ENCODE measurements around the gene IRAG1.

Gene IRAG1

DNA sequence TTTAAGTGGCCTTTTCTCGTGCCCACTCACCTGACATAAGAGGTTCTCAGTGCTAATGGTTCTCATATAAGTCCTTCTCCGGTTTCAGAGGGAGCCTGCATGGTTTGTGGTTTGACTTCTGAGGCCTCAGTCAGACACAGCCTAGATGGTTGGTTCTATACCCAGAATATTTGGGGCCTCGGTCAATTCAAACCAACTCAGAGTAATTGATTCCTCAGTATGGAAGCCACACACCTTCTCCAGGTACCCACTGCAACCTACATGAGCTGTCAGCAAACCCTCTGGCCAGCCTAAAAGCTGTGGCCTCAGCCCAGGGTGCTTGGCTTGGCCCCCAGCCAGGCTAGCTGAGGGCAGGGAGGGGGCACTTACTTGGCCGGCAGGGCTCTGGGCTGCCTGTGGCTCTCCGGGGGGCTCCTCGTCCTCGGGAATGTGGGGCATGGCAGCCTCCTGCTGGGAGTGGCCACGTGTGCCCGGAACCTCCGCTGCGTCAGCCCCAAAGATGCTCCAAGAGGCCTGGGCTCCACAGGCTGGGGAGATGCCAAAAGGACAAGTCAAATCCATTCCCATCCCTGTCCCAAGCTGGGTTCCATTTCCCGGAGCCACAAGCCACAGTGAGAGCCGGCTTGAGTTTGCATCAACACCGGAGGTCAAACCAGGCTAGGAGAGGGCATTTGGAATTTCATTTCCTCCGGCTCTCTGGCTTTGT, 41.7 kb downstream of the IRAG1 start:
- Histone ChIP-seq H2AFZ (ENCODE audit: low read depth) (no peak overlapping the region), H3K27ac (no peak overlapping the region), H3K4me3 (IDR thresholded peaks at IDR 0.05; ENCODE audit: insufficient read depth, low read depth, low read length) (no peak overlapping the region), H3K27me3 (ENCODE audit: insufficient read depth, low read depth) (no peaks in the 10 kb centered on the region), H3K4me2 (peak overlapping the region; percentile 23), H3K9ac (no peak overlapping the region), H3K79me2 (ENCODE audit: insufficient read depth, low read depth) (no peaks in the 10 kb centered on the region), H3K4me1 (ENCODE audit: low read depth, poor library complexity, severe bottlenecking) (peaks cover 38% of the 10 kb centered on the region), H4K20me1 (ENCODE audit: insufficient read depth) (no peaks in the 10 kb centered on the region), H3K36me3 (ENCODE audit: insufficient read depth) (no peaks in the 10 kb centered on the region)
- TF ChIP-seq, protein P1, sequence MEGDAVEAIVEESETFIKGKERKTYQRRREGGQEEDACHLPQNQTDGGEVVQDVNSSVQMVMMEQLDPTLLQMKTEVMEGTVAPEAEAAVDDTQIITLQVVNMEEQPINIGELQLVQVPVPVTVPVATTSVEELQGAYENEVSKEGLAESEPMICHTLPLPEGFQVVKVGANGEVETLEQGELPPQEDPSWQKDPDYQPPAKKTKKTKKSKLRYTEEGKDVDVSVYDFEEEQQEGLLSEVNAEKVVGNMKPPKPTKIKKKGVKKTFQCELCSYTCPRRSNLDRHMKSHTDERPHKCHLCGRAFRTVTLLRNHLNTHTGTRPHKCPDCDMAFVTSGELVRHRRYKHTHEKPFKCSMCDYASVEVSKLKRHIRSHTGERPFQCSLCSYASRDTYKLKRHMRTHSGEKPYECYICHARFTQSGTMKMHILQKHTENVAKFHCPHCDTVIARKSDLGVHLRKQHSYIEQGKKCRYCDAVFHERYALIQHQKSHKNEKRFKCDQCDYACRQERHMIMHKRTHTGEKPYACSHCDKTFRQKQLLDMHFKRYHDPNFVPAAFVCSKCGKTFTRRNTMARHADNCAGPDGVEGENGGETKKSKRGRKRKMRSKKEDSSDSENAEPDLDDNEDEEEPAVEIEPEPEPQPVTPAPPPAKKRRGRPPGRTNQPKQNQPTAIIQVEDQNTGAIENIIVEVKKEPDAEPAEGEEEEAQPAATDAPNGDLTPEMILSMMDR (conservative IDR thresholded peaks at IDR 0.05; ENCODE audit: low read depth, low read length): no peak

DNA sequence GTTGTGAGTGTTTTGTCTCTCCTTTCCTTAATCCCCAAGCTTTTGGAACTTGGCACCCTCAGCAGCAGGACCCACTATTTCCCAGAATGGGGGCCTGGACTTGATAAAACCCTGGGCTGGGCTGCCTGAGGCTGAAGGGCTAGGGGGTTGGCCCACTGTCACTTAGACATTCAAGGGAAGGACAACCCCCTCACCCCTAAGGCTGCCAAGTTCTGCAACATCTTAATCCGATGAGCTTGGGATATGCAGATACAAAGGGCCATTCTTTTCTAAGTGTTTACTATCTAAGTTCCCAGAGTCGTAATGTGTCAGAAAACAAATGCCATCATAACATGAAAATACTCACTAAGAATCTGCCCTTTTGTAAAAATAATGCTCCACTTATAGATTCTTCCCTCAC, 42.9 kb downstream of the IRAG1 start:
- Histone ChIP-seq H3K36me3 (ENCODE audit: insufficient read depth) (no peaks in the 10 kb centered on the region), H3K9ac (no peak overlapping the region), H2AFZ (ENCODE audit: low read depth) (no peak overlapping the region), H3K79me2 (ENCODE audit: insufficient read depth, low read depth) (no peaks in the 10 kb centered on the region), H3K4me3 (IDR thresholded peaks at IDR 0.05; ENCODE audit: insufficient read depth, low read depth, low read length) (no peak overlapping the region), H3K27me3 (ENCODE audit: insufficient read depth, low read depth) (no peaks in the 10 kb centered on the region), H3K4me1 (ENCODE audit: low read depth, poor library complexity, severe bottlenecking) (peaks cover 26% of the 10 kb centered on the region), H4K20me1 (ENCODE audit: insufficient read depth) (no peaks in the 10 kb centered on the region), H3K4me2 (no peak overlapping the region), H3K27ac (no peak overlapping the region)
- TF ChIP-seq, protein P1 (conservative IDR thresholded peaks at IDR 0.05; ENCODE audit: low read depth, low read length): no peak

DNA sequence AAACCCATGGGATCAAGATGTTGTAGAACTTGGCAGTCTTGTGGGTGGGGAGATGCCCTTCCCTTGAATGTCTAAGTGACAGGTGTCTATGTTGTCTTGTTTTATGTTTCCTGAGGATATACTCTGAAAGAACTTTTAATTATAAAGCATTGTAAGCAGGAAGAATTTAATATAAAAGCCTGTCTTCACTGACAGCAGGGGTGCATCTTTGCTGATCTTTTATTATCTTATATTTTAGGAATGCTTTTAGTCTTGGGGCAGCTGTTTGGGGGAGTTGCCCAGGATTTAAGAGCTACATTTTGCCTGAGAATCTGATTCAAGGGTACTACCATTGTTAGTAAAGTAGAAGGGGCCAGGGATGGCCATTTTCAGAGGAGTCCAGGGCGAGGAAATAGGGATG, 43.4 kb downstream of the IRAG1 start:
- no peak overlapping the region for H3K4me3 ChIP-seq (IDR thresholded peaks at IDR 0.05; ENCODE audit: insufficient read depth, low read depth, low read length)
- no peaks in the 10 kb centered on the region for H3K79me2 ChIP-seq (ENCODE audit: insufficient read depth, low read depth)
- H3K36me3 ChIP-seq (ENCODE audit: insufficient read depth): no peaks in the 10 kb centered on the region
- TF ChIP-seq, protein P1 (conservative IDR thresholded peaks at IDR 0.05; ENCODE audit: low read depth, low read length): no peak
- no peak overlapping the region for H2AFZ ChIP-seq (ENCODE audit: low read depth)
- H3K27me3 ChIP-seq (ENCODE audit: insufficient read depth, low read depth): no peaks in the 10 kb centered on the region
- no peak overlapping the region for H3K9ac ChIP-seq
- H3K27ac ChIP-seq: no peak overlapping the region
- no peak overlapping the region for H3K4me2 ChIP-seq
- H4K20me1 ChIP-seq (ENCODE audit: insufficient read depth): no peaks in the 10 kb centered on the region
- H3K4me1 ChIP-seq (ENCODE audit: low read depth, poor library complexity, severe bottlenecking): peaks cover 22% of the 10 kb centered on the region

DNA sequence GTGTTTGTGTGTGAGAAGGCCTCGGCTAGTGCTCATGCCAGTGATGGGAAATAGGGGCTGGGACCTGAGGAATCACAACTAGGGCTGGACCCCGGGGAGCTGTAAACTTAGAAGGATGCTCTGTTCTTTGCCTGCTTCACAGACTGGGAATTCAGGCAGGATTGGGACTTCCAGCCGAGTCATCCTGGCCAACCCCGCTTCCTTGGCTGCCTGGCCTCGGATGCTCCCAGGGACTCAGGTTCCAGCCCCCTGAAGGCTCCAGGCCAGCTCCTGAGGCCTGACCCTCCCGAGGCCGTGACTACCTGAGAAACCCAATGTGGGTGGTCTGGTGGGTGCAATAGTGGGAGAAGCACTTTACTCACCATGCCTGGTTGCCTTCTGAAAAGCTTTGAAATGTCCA, 44.7 kb downstream of the IRAG1 start:
- no peak overlapping the region for H3K9ac ChIP-seq
- no peaks in the 10 kb centered on the region for H3K79me2 ChIP-seq (ENCODE audit: insufficient read depth, low read depth)
- H3K4me3 ChIP-seq (IDR thresholded peaks at IDR 0.05; ENCODE audit: insufficient read depth, low read depth, low read length): no peak overlapping the region
- H3K36me3 ChIP-seq (ENCODE audit: insufficient read depth): no peaks in the 10 kb centered on the region
- H3K27ac ChIP-seq: no peak overlapping the region
- TF ChIP-seq, protein P1 (conservative IDR thresholded peaks at IDR 0.05; ENCODE audit: low read depth, low read length): no peak
- peaks cover 13% of the 10 kb centered on the region for H3K4me1 ChIP-seq (ENCODE audit: low read depth, poor library complexity, severe bottlenecking)
- H2AFZ ChIP-seq (ENCODE audit: low read depth): no peak overlapping the region
- H3K4me2 ChIP-seq: no peak overlapping the region
- no peaks in the 10 kb centered on the region for H3K27me3 ChIP-seq (ENCODE audit: insufficient read depth, low read depth)
- H4K20me1 ChIP-seq (ENCODE audit: insufficient read depth): no peaks in the 10 kb centered on the region

Data from KMS-11 (cell line).